ENCODE data around the gene KIF20B.
"Not testable (repeated sequence)": the region's sequence is repeated elsewhere in the genome, so short reads cannot be mapped to it uniquely, and the experiment has no call there.

KIF20B gene

GRCh38 chr10:89684604-89685003 lies 16.8 kb upstream of the KIF20B start:
- no peak for DNase-seq (ENCODE audit: low read depth, low spot score)

GRCh38 chr10:89685936-89686335 lies 15.5 kb upstream of the KIF20B start:
- no peak for DNase-seq (ENCODE audit: low read depth, low spot score)

GRCh38 chr10:89690027-89690426 lies 11.4 kb upstream of the KIF20B start:
- DNase-seq (ENCODE audit: low read depth, low spot score) = no peak

- no peak for DNase-seq (ENCODE audit: low read depth, low spot score)
Observed at GRCh38 chr10:89692416-89692815, 9.0 kb upstream of the KIF20B start.

- no peak for DNase-seq (ENCODE audit: low read depth, low spot score)
Observed at GRCh38 chr10:89693176-89693575, 8.2 kb upstream of the KIF20B start.

- DNase-seq (ENCODE audit: low read depth, low spot score) = no peak
Observed at GRCh38 chr10:89695307-89695706, 6.1 kb upstream of the KIF20B start.

GRCh38 chr10:89697946-89698345 lies 3.4 kb upstream of the KIF20B start:
- no peak for DNase-seq (ENCODE audit: low read depth, low spot score)

- DNase-seq (ENCODE audit: low read depth, low spot score) = no peak
Observed at GRCh38 chr10:89699581-89700064, 1.8 kb upstream of the KIF20B start.

- no peak for DNase-seq (ENCODE audit: low read depth, low spot score)
Observed at GRCh38 chr10:89700923-89701241, 508 bp upstream of the KIF20B start.

- DNase-seq (ENCODE audit: low read depth, low spot score) = no peak
Observed at GRCh38 chr10:89702121-89702480, 711 bp downstream of the KIF20B start.

GRCh38 chr10:89705466-89705865 lies 4.1 kb downstream of the KIF20B start:
- no peak for DNase-seq (ENCODE audit: low read depth, low spot score)

- DNase-seq (ENCODE audit: low read depth, low spot score) = no peak
Observed at GRCh38 chr10:89706011-89706410, 4.6 kb downstream of the KIF20B start.

- DNase-seq (ENCODE audit: low read depth, low spot score) = no peak
Observed at GRCh38 chr10:89707372-89707771, 6.0 kb downstream of the KIF20B start.

- DNase-seq (ENCODE audit: low read depth, low spot score) = no peak
Observed at GRCh38 chr10:89710753-89711152, 9.4 kb downstream of the KIF20B start.

- DNase-seq (ENCODE audit: low read depth, low spot score) = no peak
Observed at GRCh38 chr10:89734616-89735015, 33.2 kb downstream of the KIF20B start.

- DNase-seq (ENCODE audit: low read depth, low spot score) = no peak
Observed at GRCh38 chr10:89738551-89739209, 37.3 kb downstream of the KIF20B start.

GRCh38 chr10:89741126-89741762 lies 39.9 kb downstream of the KIF20B start:
- DNase-seq (ENCODE audit: low read depth, low spot score) = no peak

- DNase-seq (ENCODE audit: low read depth, low spot score) = no peak
Observed at GRCh38 chr10:89744026-89744425, 42.6 kb downstream of the KIF20B start.

GRCh38 chr10:89745903-89746302 lies 44.5 kb downstream of the KIF20B start:
- DNase-seq (ENCODE audit: low read depth, low spot score) = no peak

GRCh38 chr10:89750441-89750840 lies 49.1 kb downstream of the KIF20B start:
- DNase-seq (ENCODE audit: low read depth, low spot score) = no peak

GRCh38 chr10:89755374-89755773 lies 54.0 kb downstream of the KIF20B start:
- no peak for DNase-seq (ENCODE audit: low read depth, low spot score)

GRCh38 chr10:89759531-89759930 lies 58.1 kb downstream of the KIF20B start:
- no peak for DNase-seq (ENCODE audit: low read depth, low spot score)

GRCh38 chr10:89763671-89764070 lies 62.3 kb downstream of the KIF20B start:
- DNase-seq (ENCODE audit: low read depth, low spot score) = not testable (repeated sequence)

- DNase-seq (ENCODE audit: low read depth, low spot score) = no peak
Observed at GRCh38 chr10:89771684-89772083, 70.3 kb downstream of the KIF20B start.
